ENCODE results near the gene DOCK2.
"Not testable (repeated sequence)": the region's sequence is repeated elsewhere in the genome, so short reads cannot be mapped to it uniquely, and the experiment has no call there.

The DOCK2 gene

GRCh38 chr5:169760229-169760628, 123.2 kb downstream of the DOCK2 start:
- no peak for DNase-seq

- DNase-seq, result no peak
Measured at GRCh38 chr5:169762338-169763095, 125.4 kb downstream of the DOCK2 start.

DNA sequence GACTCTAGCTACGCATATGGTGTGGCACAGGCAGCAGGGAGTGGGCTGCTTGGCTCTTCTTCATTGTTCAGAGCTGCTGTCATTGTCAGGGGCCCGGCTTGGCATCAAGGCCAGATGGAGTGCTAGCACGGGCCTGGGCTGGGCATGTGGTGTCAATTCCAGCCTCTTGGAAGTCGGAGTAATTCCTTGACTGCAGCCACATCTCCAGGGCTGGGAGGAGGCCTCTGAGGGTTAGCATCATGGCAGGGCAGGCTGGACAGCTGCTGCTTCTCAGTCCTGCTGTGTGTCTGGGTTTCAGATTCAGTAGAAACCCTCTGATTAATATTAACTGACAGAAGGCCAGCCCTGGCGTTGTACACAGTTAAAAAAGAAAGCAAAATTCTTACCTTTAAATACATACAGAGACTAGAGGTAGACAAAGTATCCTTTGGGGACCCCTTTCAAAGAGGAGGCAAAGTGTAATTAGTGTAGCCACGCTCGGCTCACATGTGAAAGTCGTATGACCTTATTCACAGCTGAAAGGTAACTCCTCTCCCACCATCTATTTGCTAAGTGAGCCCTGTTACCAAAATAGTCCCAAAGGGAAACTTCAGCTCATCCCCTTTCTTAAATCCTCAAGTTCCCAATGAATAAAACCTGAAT, 126.4 kb downstream of the DOCK2 start:
- DNase-seq, result no peak

GRCh38 chr5:169764018-169764378, 126.9 kb downstream of the DOCK2 start:
- DNase-seq, result no peak

GRCh38 chr5:169765176-169765996, 128.3 kb downstream of the DOCK2 start:
- no peak for DNase-seq

DNA sequence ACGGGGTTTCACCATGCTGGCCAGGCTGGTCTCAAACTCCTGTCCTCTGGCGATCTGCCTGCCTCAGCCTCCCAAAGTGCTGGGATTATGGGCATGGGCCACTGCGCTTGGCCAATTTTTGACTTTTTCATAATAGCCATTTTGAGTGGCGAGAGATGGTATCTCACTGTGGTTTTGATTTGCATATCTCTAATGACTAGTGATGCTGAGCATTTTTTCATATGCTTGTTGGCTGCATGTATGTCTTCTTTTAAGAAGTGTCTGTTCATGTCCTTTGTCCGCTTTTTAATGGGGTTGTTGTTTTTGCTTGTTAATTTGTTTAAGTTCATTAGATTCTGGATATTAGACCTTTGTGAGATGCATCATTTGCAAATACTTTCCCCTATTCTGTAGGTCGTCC, 129.9 kb downstream of the DOCK2 start:
- not testable (repeated sequence) for DNase-seq

DNA sequence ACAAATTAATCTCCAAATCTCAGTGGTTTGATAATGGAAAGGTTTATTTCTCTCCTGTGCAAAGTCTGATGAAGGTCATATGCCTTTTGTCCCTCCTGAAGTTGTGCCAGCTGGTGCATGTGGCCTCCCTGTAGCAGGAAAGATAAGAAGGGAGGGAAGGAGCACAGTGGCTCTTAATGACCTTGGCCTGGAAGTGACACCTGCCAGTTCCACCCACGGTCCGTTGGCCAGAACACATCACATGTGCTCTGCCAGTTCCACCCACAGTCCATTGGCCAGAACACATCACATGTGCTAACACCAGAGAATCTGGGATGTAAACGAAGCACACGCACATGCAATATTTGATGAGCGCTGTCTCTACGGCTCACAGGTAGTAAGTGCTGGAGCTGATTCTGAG, 130.9 kb downstream of the DOCK2 start:
- DNase-seq, result no peak

DNA sequence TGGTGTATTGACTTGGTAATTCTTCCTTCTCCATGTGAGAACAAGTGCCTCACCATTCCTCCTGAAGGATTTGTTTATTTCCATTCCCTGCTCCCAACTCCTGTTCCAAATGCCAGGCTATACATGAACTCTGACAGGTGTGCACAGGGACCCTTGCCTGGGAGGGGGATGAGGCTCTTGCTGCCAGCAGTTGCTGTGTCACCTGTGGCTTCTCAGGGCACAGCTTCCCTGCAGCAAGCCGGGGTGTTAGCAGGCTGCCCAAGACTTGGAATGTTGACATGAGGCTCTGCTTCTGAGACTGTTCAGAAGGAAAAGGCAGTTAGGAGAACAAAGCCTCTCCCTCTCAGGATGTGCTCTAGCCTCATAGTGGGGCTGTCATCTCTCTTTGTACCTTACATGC, 131.3 kb downstream of the DOCK2 start:
- DNase-seq, result no peak

- no peak for DNase-seq
Measured at GRCh38 chr5:169770109-169770508, 133.0 kb downstream of the DOCK2 start.

DNA sequence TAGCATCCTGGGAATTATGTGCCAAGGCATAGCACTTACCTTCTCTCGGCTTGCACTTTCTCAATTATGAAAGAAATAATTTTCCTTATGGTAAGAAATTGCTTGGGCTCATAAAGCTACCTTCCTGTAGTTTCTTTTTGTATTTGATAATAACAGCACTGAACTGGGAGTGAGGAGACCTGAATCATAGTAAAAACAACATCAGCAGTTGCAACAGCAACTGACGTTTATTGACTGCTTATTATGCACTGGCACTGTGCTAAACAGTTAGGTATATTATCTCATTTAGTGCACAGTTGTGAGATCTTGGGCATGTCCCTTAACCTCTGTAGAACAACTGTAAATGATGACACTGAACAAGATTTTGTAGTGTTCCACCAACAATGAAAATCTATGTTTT, 135.2 kb downstream of the DOCK2 start:
- DNase-seq, result no peak

DNA sequence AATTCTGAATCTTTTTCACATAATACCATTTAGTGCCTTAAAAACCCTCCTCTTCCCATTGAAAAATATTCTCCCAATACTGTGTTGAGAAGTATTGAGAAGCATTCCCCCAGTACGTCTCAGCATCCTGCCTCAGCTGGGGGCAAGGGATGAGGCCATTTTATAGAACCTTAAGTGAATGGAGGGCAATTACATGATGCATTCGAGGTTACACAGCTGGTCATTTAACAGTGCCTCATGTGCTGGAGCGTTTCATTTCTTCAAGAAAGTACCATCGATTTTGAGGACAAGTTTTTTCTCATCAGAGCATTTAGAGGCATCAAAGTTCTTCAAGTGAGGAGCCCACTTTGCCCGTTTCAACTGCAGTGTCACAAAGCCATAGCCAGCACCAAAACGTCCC, 135.6 kb downstream of the DOCK2 start:
- DNase-seq, result no peak

DNA sequence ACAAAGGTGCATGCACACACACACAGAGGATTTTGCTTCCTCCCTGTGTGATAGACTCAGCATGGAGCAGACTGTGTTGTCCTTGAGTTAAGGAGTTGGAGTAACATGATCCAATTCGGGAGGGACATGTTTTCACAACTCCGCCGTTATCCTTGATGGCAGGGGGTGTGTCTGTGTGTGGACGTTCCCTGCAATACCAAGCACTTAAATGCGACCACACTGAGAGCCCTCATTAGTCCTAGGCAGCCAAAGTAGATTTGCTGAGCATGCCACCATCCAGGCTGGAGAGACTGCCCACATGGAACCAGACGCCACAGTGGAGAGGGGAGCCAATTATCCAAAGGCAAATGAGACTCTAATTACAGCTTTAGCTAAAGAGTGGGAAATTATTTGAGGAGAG, 140.1 kb downstream of the DOCK2 start:
- DNase-seq, result no peak

DNA sequence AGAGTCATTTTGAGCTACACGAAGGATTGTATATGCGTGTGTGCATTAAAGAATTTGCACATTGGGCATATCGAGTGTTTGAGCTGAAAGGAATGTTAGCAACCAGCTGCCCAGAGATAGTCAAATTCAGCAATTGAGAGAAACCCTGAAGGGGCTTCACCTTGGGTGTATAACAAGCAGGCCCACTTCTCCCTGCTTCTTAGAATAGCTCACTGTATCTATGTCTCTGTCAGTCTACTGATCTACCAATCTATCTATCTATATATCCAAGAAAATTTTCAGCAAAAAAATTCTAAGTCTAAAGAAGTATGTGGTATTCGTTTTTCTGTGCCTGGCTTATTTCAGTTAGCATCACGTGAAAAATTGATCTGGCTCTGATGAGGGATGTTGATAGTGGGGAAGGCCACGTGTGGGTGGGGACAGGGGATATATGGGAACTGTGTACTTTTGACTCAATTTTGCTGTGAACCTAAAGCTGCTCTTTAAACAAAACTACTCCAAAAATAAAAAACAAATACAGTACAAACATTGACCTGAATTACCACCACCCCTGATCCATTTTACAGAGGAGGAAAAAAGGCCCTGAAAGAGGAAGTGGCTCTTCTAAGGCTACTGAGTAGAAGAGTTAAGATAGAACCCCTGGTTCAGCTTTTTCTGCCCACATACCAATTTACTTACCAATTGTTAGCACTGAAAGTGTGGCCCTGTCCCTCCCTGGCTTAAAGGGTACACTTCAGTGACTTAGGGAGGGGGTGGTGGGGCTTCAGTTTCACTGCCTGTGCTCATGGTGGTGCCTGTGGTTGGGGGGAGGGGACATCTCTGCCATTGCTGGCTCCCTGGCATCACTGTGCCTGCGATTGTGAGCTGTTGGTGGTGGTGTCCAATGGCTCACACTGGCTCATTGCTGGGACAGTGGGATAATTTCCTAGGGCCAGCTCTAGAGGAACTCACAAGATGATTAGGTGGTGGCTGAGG, 141.8 kb downstream of the DOCK2 start:
- DNase-seq, result no peak

DNA sequence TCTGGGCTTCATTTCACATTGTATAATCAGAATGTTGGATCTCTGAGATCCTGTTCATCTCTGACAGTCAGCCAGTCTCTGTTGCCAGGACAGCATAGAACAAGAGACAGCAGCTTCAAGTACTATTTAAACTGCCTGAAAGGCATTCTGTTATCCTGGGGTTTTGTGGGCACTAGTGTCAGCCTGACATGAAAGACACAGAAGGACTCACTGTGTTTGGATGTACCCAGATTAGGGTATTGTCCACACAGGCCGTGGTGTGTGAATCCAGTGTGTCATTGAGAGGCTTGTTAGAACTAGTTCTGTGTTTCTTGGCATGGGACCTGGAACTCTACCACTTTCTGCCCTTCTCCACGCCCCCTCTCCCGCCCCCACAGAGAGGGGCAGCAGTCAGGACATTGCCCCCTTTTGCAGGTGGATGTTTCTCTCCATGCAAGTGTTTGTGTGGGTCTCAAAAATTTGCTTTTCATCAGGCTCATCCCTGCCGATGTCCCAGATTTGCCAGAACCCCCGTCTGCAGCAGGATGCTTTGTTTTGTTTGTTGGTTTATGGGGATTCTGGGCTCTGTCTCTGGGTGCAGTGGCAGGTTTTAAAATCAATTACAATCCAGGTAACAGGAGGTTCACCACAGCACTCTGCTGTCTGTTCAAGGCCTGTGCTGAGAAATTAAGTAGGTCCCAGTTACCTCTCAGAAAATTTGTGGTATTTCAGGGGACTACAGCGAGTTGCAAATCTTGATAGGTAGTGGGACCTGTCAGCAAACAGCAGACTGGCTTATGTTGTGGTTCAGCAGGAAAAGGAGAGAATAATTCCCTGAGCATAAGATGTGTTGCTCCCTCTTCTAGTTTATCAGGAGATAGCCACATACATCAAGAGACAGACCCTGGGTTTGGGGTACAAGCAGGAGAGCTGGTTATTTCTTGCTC, 144.6 kb downstream of the DOCK2 start:
- no peak for DNase-seq

- no peak for DNase-seq
Measured at GRCh38 chr5:169785771-169786618, 148.9 kb downstream of the DOCK2 start.

DNA sequence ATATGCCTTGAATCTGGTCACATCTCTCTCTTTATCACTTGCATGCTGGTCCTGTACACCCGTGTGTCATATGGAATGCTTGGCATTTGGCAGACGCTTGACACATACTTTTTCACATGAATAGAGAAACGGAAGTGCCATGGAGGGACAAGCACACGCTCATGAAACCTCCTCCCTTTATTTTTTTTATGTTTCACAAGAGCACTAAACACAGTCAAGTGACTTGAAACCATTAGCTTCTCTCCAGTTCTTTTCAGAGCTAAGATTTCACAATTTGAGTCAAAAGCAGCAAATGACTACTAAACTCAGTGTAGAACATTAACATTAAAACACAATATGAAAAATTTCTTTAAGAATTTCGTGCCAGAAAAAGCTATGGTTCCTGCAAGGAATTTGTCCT, 151.1 kb downstream of the DOCK2 start:
- no peak for DNase-seq

- DNase-seq, result no peak
Measured at GRCh38 chr5:169789417-169789940, 152.4 kb downstream of the DOCK2 start.

DNA sequence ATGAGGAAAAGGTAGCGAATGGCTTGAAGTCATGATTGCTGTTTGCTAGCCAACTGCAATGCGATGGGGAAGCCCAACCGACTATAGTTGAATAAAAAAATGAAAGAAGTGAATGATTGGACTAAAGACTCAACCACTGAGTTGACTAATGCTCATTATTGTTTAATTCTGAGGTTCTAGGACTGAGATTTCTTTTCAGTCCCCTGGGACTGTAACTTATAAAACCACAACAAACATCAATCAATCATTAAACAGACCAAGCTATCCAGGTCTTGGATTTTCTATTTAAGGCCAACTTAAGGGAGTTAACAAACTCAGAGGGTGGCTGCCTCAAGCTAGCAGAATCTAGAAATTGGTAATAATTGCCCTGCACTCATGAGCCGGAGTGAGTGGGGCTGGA, 154.2 kb downstream of the DOCK2 start:
- DNase-seq, result no peak

DNA sequence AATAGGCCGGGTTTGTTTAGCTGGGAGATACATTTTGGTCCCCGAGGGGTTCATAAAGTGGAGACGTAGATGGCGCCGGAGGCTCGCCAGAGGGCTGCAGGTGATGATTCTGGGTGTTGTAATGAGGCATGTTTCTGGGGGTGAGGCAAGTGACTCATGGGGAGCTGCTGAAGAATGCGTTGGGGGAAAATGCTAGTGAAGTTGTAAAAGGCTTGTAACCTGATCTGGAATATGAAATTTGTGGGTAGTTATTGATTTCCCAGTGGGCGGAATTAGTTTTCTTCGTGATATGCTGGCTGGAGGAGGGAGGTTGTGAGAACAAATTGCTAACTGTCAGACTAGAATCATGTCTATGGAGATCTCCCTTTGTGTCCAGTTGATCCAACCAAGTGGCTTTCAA, 158.3 kb downstream of the DOCK2 start:
- DNase-seq, result no peak

- DNase-seq, result no peak
Measured at GRCh38 chr5:169796731-169797130, 159.7 kb downstream of the DOCK2 start.
